ENCODE measurements around the gene GAL3ST2. TPM values are rescaled to one million over a fixed set of nuclear protein-coding genes. Genes with fewer than 3 reads are reported as not detected.
A peak's percentile ranks its signal among the peaks of the same experiment; 100 is the strongest.
"Not testable (repeated sequence)": the region's sequence is repeated elsewhere in the genome, so short reads cannot be mapped to it uniquely, and the experiment has no call there.

GAL3ST2 gene
- total and polyA plus RNA-seq, 3 donors from 2014 or later, result 0.54 to 4.3 (median 2.8) TPM

DNA sequence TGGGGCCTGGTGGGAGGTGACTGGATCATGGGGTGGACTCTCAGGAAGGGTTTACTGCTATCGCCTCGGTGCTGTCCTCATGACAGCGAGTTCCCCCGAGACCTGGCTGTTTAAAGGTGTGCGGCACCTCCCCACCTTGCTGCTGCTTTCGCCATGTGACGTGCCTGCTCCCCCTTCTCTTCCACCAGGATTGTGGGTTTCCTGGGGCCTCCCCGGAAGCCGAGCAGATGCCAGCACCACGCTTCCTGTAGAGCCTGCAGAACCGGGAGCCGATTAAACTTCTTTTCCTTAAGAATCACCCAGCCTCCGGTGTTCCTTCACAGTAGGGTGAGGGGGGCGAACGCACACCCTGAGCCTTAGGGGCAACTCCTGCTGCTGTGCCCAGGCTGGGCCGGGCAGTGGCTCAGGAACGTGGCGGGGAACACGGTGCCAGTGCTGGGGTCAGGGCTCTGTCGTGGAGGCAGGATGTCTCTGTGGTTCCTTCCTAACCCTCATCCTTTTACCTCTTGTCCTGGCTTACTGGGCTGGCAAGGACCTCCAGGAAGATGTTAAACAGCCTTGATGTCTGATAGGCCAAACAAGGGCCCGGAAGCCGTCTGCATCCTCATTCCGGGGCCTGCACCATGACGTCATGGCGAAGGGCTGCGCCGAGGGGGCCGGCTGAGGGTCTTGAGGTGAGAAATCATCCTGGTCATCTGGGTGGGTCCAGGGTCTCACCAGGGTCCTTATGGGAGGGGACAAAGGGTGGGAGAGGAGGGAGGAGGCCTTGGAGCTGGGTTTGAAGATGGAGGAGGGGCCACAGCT lies 45.0 kb downstream of the GAL3ST2 start:
- no peaks in the 10 kb centered on the region for H3K4me1 ChIP-seq
- no peaks in the 10 kb centered on the region for H3K36me3 ChIP-seq (ENCODE audit: low read depth, missing control alignments)
- H3K27ac ChIP-seq, result no peak overlapping the region
- no peak for TF ChIP-seq POLR2A (IDR thresholded peaks at IDR 0.05)
- TF ChIP-seq, protein P1, sequence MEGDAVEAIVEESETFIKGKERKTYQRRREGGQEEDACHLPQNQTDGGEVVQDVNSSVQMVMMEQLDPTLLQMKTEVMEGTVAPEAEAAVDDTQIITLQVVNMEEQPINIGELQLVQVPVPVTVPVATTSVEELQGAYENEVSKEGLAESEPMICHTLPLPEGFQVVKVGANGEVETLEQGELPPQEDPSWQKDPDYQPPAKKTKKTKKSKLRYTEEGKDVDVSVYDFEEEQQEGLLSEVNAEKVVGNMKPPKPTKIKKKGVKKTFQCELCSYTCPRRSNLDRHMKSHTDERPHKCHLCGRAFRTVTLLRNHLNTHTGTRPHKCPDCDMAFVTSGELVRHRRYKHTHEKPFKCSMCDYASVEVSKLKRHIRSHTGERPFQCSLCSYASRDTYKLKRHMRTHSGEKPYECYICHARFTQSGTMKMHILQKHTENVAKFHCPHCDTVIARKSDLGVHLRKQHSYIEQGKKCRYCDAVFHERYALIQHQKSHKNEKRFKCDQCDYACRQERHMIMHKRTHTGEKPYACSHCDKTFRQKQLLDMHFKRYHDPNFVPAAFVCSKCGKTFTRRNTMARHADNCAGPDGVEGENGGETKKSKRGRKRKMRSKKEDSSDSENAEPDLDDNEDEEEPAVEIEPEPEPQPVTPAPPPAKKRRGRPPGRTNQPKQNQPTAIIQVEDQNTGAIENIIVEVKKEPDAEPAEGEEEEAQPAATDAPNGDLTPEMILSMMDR (IDR thresholded peaks at IDR 0.05), result no peak
- 80 to 86% methylated on average over 28 of the region's 28 CpGs for WGBS, 2 donors
- no peaks in the 10 kb centered on the region for H3K9me3 ChIP-seq
- no peak overlapping the region for H3K4me3 ChIP-seq
- no peaks in the 10 kb centered on the region for H3K27me3 ChIP-seq
- intact Hi-C loops (cut with DNase I; ENCODE audit: low total_unique reads), result no loop called here
- DNase-seq, result peak; percentile 10

DNA sequence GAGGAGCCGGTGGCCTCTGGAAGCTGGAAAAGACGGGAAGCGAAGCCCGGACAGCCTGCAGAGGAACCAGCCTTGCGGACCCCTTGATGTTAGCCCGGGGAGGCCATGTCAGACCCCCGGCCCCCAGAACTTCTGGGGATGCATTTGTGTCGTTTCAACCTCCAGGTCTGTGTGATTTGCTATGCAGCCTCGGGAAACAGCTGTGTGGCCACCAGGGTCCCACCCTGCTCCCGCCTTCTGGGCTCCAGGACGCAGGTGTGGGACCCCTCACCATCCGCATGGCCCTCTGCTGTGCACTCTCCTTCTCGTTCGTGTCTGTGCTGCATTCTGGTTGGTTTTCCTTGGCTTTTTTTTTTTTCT lies 45.6 kb downstream of the GAL3ST2 start:
- TF ChIP-seq, protein P1 (IDR thresholded peaks at IDR 0.05), result no peak
- no peak for TF ChIP-seq POLR2A (IDR thresholded peaks at IDR 0.05)

DNA sequence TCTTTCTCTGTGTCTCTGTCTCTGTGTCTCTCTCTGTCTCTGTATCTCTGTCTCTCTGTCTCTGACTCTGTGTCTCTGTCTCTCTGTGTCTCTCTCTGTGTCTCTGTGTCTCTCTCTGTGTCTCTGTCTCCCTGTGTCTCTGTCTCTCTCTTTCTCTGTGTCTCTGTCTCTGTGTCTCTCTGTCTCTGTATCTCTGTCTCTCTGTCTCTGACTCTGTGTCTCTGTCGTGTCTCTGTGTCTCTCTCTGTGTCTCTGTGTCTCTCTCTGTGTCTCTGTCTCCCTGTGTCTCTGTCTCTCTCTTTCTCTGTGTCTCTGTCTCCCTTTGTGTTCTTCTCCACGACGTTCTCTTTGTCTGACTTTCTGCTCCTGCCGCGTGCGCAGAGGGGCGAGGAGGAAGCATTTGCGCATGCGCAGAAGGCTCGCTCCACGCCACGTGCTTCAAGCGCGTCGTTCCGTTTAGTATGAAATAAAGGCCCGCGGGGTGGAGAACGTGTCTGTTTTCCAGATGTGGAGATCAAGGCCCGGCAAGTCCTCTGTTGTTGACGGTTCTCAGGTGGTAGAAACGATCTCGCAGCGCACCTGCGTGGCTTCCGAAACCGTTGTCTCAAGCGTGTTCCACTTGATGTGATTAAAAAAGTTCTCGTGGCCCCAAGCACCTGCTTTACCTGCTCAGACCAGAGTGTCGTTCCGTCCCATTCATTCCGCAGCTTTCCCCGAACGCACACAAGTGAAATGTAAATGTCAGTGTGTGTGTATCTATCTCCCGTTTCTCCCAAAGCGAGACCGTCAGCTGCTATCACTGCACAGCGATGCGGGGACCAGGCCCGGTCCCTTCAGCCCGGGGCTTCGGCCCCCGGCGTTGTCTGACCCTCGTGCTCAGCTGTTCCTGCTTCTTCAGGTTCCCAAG lies 47.2 kb downstream of the GAL3ST2 start:
- H3K27me3 ChIP-seq; intact Hi-C loops (cut with DNase I; ENCODE audit: low total_unique reads); H3K27ac ChIP-seq; H3K36me3 ChIP-seq (ENCODE audit: low read depth, missing control alignments); H3K4me1 ChIP-seq; H3K9me3 ChIP-seq: not testable (repeated sequence)
- peak; percentile 56 for DNase-seq
- WGBS, 2 donors, result 68 to 70% methylated on average over 45 of the region's 45 CpGs
- peak overlapping the region in 1 of 2 donors; percentile 12 for H3K4me3 ChIP-seq

More for the DNA sequence above, 45.6 kb downstream of the GAL3ST2 start:
- Histone ChIP-seq H3K4me3 (no peak overlapping the region), H3K4me1 (no peaks in the 10 kb centered on the region), H3K36me3 (ENCODE audit: low read depth, missing control alignments) (no peaks in the 10 kb centered on the region), H3K27ac (no peak overlapping the region), H3K27me3 (no peaks in the 10 kb centered on the region), H3K9me3 (no peaks in the 10 kb centered on the region)
- WGBS, 2 donors, result 81 to 84% methylated on average over 12 to 14 of the region's 14 CpGs
- intact Hi-C loops (cut with DNase I; ENCODE audit: low total_unique reads), result no loop called here
- peak; percentile 11 for DNase-seq

DNA sequence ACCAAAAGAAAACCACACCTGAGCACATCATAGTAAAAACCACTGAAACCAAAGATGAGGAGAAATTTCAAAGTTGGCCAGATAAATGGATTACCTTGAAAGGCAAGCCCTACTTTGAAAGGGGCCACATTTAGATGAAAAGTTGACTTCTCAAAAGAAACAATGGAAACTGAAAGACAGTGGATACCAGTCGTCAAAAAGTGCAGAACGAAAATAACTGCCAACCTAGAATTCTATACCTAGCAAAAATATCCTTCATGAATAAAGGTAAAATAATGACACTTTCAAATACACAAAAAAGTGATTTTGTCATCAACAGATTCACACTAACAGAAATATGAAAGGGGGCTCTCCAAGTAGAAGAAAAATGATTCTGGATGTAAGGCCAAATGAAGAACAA lies 50.8 kb downstream of the GAL3ST2 start:
- TF ChIP-seq POLR2A (IDR thresholded peaks at IDR 0.05), result no peak
- TF ChIP-seq, protein P1 (IDR thresholded peaks at IDR 0.05), result no peak
- 81 to 83% methylated on average over 2 of the region's 2 CpGs for WGBS, 2 donors
- no peaks in the 10 kb centered on the region for H3K4me1 ChIP-seq
- H3K27me3 ChIP-seq, result no peaks in the 10 kb centered on the region
- DNase-seq, result no peak
- no peaks in the 10 kb centered on the region for H3K9me3 ChIP-seq
- no peak overlapping the region for H3K4me3 ChIP-seq
- no peaks in the 10 kb centered on the region for H3K36me3 ChIP-seq (ENCODE audit: low read depth, missing control alignments)
- no peak overlapping the region for H3K27ac ChIP-seq
- intact Hi-C loops (cut with DNase I; ENCODE audit: low total_unique reads), result no loop called here

DNA sequence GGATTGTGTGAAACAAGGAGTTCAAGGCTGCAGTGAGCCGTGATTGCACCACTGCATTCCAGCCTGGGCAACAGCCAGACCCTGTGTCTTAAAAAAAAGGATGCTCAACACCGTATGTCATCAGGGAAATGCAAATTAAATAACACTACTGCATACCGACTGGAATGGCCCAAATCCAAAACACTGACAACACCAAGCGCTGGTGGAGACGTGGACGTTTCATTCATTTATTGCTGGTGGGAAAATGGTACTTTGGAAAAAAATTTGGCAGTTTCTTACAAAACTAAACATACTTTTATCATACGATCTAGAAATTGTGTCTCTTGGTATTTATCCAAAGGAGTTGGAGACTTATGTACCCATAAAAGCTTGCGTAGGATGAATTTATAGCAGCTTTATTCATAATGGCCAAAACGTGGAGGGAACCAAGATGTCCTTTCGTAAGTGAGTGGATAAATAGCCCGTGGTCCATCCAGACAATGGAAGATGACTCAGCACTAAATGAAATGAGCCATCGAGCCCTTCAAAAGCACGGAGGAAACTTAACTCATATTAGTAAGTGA lies 56.6 kb downstream of the GAL3ST2 start:
- 47 to 49% methylated on average over 13 of the region's 13 CpGs for WGBS, 2 donors
- peak; percentile 17 for DNase-seq
- Histone ChIP-seq H3K4me1 (peaks cover 4% of the 10 kb centered on the region), H3K9me3 (no peaks in the 10 kb centered on the region), H3K36me3 (ENCODE audit: low read depth, missing control alignments) (no peaks in the 10 kb centered on the region), H3K4me3 (no peak overlapping the region), H3K27me3 (no peaks in the 10 kb centered on the region), H3K27ac (no peak overlapping the region)
- intact Hi-C loops (cut with DNase I; ENCODE audit: low total_unique reads), result no loop called here
- TF ChIP-seq, protein P1 (IDR thresholded peaks at IDR 0.05), result no peak
- no peak for TF ChIP-seq POLR2A (IDR thresholded peaks at IDR 0.05)

GRCh38 chr2:241833756-241834526 lies 57.3 kb downstream of the GAL3ST2 start:
- H3K27me3 ChIP-seq; H3K4me1 ChIP-seq; H3K9me3 ChIP-seq; H3K36me3 ChIP-seq (ENCODE audit: low read depth, missing control alignments); H3K4me3 ChIP-seq; intact Hi-C loops (cut with DNase I; ENCODE audit: low total_unique reads); H3K27ac ChIP-seq: not testable (repeated sequence)
- DNase-seq, result peak; percentile 10
- WGBS, 2 donors, result 81 to 84% methylated on average over 23 to 28 of the region's 28 CpGs
